Choroid plexus epithelial cell (primary cell): ENCODE results near the gene RPLP2.

Experiments used
- DNase-seq: peaks from one replicate; pipeline ENCODE4 v3.0.0-alpha.2; 2010; ENCODE audit warnings: low read depth
- H3K4me3 ChIP-seq: 2 replicates; pipeline ENCODE4 v1.5.1; 2011; ENCODE audit warnings: low read depth, mild to moderate bottlenecking, control low read depth, low read length, moderate library complexity
- CTCF ChIP-seq: conservative IDR thresholded peaks from 2 replicates; pipeline ENCODE4 v1.5.1; 2011; ENCODE audit warnings: low read depth, mild to moderate bottlenecking, control low read depth, inconsistent platforms, low read length, moderate library complexity

RPLP2 gene

GRCh38 chr11:774873-775592 lies 34.7 kb upstream of the RPLP2 start:
- no peak for TF ChIP-seq CTCF
- DNase-seq: no peak
- H3K4me3 ChIP-seq: peak overlapping the region; percentile 18

GRCh38 chr11:776263-776560 lies 33.6 kb upstream of the RPLP2 start:
- H3K4me3 ChIP-seq: peak overlapping the region; percentile 88
- DNase-seq: no peak
- no peak for TF ChIP-seq CTCF

- H3K4me3 ChIP-seq: peak overlapping the region; percentile 88
- TF ChIP-seq CTCF: no peak
- peak; percentile 34 for DNase-seq
Measured at GRCh38 chr11:776561-777287, 33.0 kb upstream of the RPLP2 start.

GRCh38 chr11:777288-778255 lies 32.2 kb upstream of the RPLP2 start, which contains the start of gene GATD1:
GATD1 (minus strand) TSS chr11:777487; CDS start chr11:777462, 25 bp downstream.
- peak within 1 kb of the TSS; percentile 88 for H3K4me3 ChIP-seq
- TF ChIP-seq CTCF: no peak
- peak; percentile 87 for DNase-seq

- DNase-seq: no peak
- no peak overlapping the region for H3K4me3 ChIP-seq
- TF ChIP-seq CTCF: no peak
Measured at GRCh38 chr11:778976-779954, 30.5 kb upstream of the RPLP2 start.

GRCh38 chr11:779955-780532 lies 29.7 kb upstream of the RPLP2 start:
- DNase-seq: no peak
- H3K4me3 ChIP-seq: no peak overlapping the region
- no peak for TF ChIP-seq CTCF
